Lower lobe of right lung (tissue), 2 donors: ENCODE results near the gene MALRD1. TPM values are rescaled to one million over a fixed set of nuclear protein-coding genes. Genes with fewer than 3 reads are reported as not detected.

ENCODE experiments used
- ATAC-seq, 2 donors: fragments of 200-7000 bp; cut with Tn5 transposase; one replicate each; pipeline ENCODE4 v1.9.1; 2020 to 2022; ENCODE audit warnings: mild to moderate bottlenecking in 2 of 2, moderate library complexity in 2 of 2
- DNase-seq: peaks from one replicate; pipeline ENCODE4 v3.0.0-alpha.2; 2020
- H3K27ac ChIP-seq: fragments of 200-600 bp; one replicate; pipeline ENCODE4 v1.8.0; 2022
- H3K27me3 ChIP-seq: fragments of 200-600 bp; one replicate; pipeline ENCODE4 v1.8.0; 2022; ENCODE audit warnings: low read depth
- H3K36me3 ChIP-seq: fragments of 200-600 bp; one replicate; pipeline ENCODE4 v1.8.0; 2022; ENCODE audit warnings: mild to moderate bottlenecking
- H3K4me1 ChIP-seq: fragments of 200-600 bp; one replicate; pipeline ENCODE4 v1.8.0; 2022
- H3K4me3 ChIP-seq: fragments of 200-600 bp; one replicate; pipeline ENCODE4 v1.8.0; 2022; ENCODE audit warnings: mild to moderate bottlenecking
- H3K9me3 ChIP-seq: fragments of 200-600 bp; one replicate; pipeline ENCODE4 v1.8.0; 2022
- intact Hi-C: fragments of 100-400 bp; cut with DNase I; formaldehyde crosslinking; loops from one replicate; pipeline ENCODE4 v1.11.0; 2022
- total RNA-seq: library from RNA; stranded (reverse); fragmentation: NEBNext Ultra II Directional; extraction: Animal tissue kit (Norgen Biotek cat#: 25700); gene quantifications from one replicate; pipeline ENCODE4 v1.2.1, GENCODE V29; 2021
- TF ChIP-seq, protein P1 (sequence below): fragments of 200-600 bp; IDR thresholded peaks from one replicate; pipeline ENCODE4 v1.8.0; 2022; ENCODE audit warnings: antibody characterized with exemption, mild to moderate bottlenecking
- donor health status: DM: no; HTN: yes; CAD: no; lungs with severe emphysema.

Gene MALRD1
- total RNA-seq, 1 donor from 2014 or later = 6.0 TPM

DNA sequence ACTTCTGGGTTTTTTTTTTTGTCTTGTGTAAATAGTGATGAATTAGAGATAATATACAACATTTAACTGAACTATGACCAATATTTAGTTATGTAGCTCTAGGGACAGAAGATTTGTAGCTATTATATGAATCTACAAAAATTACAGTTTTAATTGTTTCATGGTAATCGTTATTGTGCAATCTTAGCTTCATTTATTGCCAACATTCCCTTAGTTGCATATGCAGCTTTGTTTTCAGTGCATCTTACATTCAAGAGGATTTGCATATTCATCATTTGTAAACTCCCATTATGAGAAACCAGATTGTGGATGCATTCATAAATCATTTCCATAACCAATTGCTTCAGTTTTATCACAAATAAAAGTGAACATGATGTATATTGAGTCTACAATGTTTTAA is 68.8 kb downstream of the MALRD1 start:
- H3K4me1 ChIP-seq = no peaks in the 10 kb centered on the region
- no peaks in the 10 kb centered on the region for H3K9me3 ChIP-seq
- intact Hi-C loops = no loop called here
- no peak for ATAC-seq
- no peak overlapping the region for H3K27ac ChIP-seq
- no peaks in the 10 kb centered on the region for H3K36me3 ChIP-seq
- DNase-seq = no peak
- TF ChIP-seq, protein P1, sequence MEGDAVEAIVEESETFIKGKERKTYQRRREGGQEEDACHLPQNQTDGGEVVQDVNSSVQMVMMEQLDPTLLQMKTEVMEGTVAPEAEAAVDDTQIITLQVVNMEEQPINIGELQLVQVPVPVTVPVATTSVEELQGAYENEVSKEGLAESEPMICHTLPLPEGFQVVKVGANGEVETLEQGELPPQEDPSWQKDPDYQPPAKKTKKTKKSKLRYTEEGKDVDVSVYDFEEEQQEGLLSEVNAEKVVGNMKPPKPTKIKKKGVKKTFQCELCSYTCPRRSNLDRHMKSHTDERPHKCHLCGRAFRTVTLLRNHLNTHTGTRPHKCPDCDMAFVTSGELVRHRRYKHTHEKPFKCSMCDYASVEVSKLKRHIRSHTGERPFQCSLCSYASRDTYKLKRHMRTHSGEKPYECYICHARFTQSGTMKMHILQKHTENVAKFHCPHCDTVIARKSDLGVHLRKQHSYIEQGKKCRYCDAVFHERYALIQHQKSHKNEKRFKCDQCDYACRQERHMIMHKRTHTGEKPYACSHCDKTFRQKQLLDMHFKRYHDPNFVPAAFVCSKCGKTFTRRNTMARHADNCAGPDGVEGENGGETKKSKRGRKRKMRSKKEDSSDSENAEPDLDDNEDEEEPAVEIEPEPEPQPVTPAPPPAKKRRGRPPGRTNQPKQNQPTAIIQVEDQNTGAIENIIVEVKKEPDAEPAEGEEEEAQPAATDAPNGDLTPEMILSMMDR = no peak
- no peak overlapping the region for H3K4me3 ChIP-seq
- no peaks in the 10 kb centered on the region for H3K27me3 ChIP-seq

GRCh38 chr10:19119191-19119590 is 70.6 kb downstream of the MALRD1 start:
- TF ChIP-seq, protein P1 = no peak
- intact Hi-C loops = no loop called here
- H3K27me3 ChIP-seq = no peaks in the 10 kb centered on the region
- no peaks in the 10 kb centered on the region for H3K36me3 ChIP-seq
- no peak overlapping the region for H3K27ac ChIP-seq
- H3K9me3 ChIP-seq = no peaks in the 10 kb centered on the region
- no peak for DNase-seq
- ATAC-seq = no peak
- no peaks in the 10 kb centered on the region for H3K4me1 ChIP-seq
- no peak overlapping the region for H3K4me3 ChIP-seq

GRCh38 chr10:19120381-19120908 is 71.8 kb downstream of the MALRD1 start:
- intact Hi-C loops = no loop called here
- no peak for ATAC-seq

GRCh38 chr10:19133992-19134391 is 85.4 kb downstream of the MALRD1 start:
- Histone ChIP-seq H3K4me3 (no peak overlapping the region), H3K4me1 (no peaks in the 10 kb centered on the region), H3K27ac (no peak overlapping the region), H3K36me3 (no peaks in the 10 kb centered on the region), H3K9me3 (no peaks in the 10 kb centered on the region), H3K27me3 (no peaks in the 10 kb centered on the region)
- DNase-seq (no peak), ATAC-seq (no peak)
- TF ChIP-seq, protein P1 = no peak
- intact Hi-C loops = no loop called here

More at GRCh38 chr10:19120381-19120908, 71.8 kb downstream of the MALRD1 start:
- Histone ChIP-seq H3K9me3 (no peaks in the 10 kb centered on the region), H3K27me3 (no peaks in the 10 kb centered on the region), H3K4me3 (no peak overlapping the region), H3K4me1 (no peaks in the 10 kb centered on the region), H3K36me3 (no peaks in the 10 kb centered on the region), H3K27ac (no peak overlapping the region)
- TF ChIP-seq, protein P1 = no peak
- no peak for DNase-seq

DNA sequence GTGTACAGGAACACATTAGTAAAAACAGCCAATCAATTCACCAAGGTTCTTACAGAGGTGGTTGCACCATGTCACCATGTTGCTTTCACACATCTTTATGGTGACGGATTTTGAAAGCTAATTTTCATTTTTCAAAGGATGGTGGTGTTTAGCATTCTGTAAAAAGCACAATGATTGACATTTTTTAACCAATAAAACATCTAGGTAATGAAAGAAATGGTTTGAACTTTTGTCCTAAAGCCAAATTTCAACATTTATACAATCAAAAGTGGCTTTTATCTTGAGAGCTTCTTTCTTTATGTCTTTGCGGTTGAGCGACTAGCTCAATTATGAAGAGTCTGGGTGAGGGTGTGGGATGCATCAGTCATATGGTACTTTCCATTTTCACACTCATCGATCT is 94.4 kb downstream of the MALRD1 start:
- Histone ChIP-seq H3K27ac (no peak overlapping the region), H3K9me3 (no peaks in the 10 kb centered on the region), H3K4me1 (no peaks in the 10 kb centered on the region), H3K36me3 (no peaks in the 10 kb centered on the region), H3K4me3 (no peak overlapping the region), H3K27me3 (no peaks in the 10 kb centered on the region)
- intact Hi-C loops = no loop called here
- no peak for ATAC-seq
- TF ChIP-seq, protein P1 = no peak
- no peak for DNase-seq
